Measurements from ENCODE around the gene CCPG1.

GRCh38 chr15:55381595-55381994 is 26.6 kb downstream of the CCPG1 start:
- TF ChIP-seq CTCF (conservative IDR thresholded peaks at IDR 0.05 in 1 of 2, IDR thresholded peaks at IDR 0.05 in 1 of 2; ENCODE audit: low read depth in 1 of 2, low read length in 2 of 2) (no peak), EZH2 (IDR thresholded peaks at IDR 0.05; ENCODE audit: low read length, missing control alignments) (no peak)

All from fibroblast of lung (primary cell).